Measurements from ENCODE around the gene IL17RE. TPM values are rescaled to one million over a fixed set of nuclear protein-coding genes. Genes with fewer than 3 reads are reported as not detected.

The IL17RE gene
- total and polyA plus RNA-seq, 9 of the 15 experiments (the other 6 are each of a cell fraction or from before 2014, with no cell fraction given): 0.32 to 1.9 (median 0.51) TPM; not detected in 4

DNA sequence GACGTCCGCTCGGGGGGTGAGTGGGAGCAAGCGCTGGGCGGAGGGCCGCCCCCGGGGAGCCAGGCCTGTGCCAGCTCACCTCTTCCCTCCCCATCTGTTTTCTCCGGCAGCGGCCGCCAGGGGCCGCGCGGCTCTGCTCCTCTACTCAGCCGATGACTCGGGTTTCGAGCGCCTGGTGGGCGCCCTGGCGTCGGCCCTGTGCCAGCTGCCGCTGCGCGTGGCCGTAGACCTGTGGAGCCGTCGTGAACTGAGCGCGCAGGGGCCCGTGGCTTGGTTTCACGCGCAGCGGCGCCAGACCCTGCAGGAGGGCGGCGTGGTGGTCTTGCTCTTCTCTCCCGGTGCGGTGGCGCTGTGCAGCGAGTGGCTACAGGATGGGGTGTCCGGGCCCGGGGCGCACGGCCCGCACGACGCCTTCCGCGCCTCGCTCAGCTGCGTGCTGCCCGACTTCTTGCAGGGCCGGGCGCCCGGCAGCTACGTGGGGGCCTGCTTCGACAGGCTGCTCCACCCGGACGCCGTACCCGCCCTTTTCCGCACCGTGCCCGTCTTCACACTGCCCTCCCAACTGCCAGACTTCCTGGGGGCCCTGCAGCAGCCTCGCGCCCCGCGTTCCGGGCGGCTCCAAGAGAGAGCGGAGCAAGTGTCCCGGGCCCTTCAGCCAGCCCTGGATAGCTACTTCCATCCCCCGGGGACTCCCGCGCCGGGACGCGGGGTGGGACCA, 30.4 kb downstream of the IL17RE start (continued):
- TF ChIP-seq CHD7 (IDR thresholded peaks at IDR 0.05; ENCODE audit: low read depth, low read length): no peak
- no peak for TF ChIP-seq ZNF134 (CRISPR knock-in tag; conservative IDR thresholded peaks at IDR 0.05)
- no peak for TF ChIP-seq PTRF (tag; IDR thresholded peaks at IDR 0.05)
- no peak for TF ChIP-seq ZNF398 (CRISPR knock-in tag; IDR thresholded peaks at IDR 0.05)
- TF ChIP-seq POLR3A (IDR thresholded peaks at IDR 0.05; ENCODE audit: borderline replicate concordance, extremely low read depth, insufficient read depth, insufficient read length): no peak
- no peak for TF ChIP-seq BRCA1 (IDR thresholded peaks at IDR 0.05)
- peak; percentile 96; the same call in 1 of the 2 replicates for TF ChIP-seq BRCA1 (CRISPR knock-in tag; IDR thresholded peaks at IDR 0.05)
- TF ChIP-seq ETV1 (tag; conservative IDR thresholded peaks at IDR 0.05; ENCODE audit: low read depth): 0 out of 2 replicates have a peak, but pooled peaks have one; percentile 13
- no peak; the same call in 1 of the 2 replicates for TF ChIP-seq POLR2A (conservative IDR thresholded peaks at IDR 0.05)
- TF ChIP-seq HOXB6 (CRISPR knock-in tag; IDR thresholded peaks at IDR 0.05; ENCODE audit: borderline replicate concordance): no peak
- no peak for TF ChIP-seq CHAMP1 (IDR thresholded peaks at IDR 0.05)
- TF ChIP-seq ZNF3 (CRISPR knock-in tag; IDR thresholded peaks at IDR 0.05): no peak

Data from K562 (cell line).